HepG2 (cell line): Measurements from ENCODE around the gene CDC6. TPM values are rescaled to one million over a fixed set of nuclear protein-coding genes. Genes with fewer than 3 reads are reported as not detected.

ENCODE experiments used
- CBX2 ChIP-seq, 2 experiments: fragments of 200-600 bp in 1 of 2; sonication (generic); formaldehyde crosslinking in 1 of 2; IDR thresholded peaks; 2 replicates each; pipeline versions ENCODE4 v1.7.0 to v1.8.1; 2018 to 2022; ENCODE audit warnings: low read depth in 2 of 2, low read length in 1 of 2, mild to moderate bottlenecking in 1 of 2, missing genetic modification reagents in 1 of 2
- CHD2 ChIP-seq: IDR thresholded peaks from 2 replicates; pipeline ENCODE4 v1.6.1; 2011; ENCODE audit warnings: low read depth, low read length, improper control_type of control experiment
- ERF ChIP-seq: IDR thresholded peaks from 2 replicates; pipeline ENCODE4 v1.6.1; 2018; ENCODE audit warnings: missing biosample characterization, missing genetic modification reagents
- KLF16 ChIP-seq, 2 experiments: sonication (generic) in 1 of 2; formaldehyde crosslinking in 1 of 2; IDR thresholded peaks; 2 replicates each; pipeline versions ENCODE4 v1.6.1 to v1.8.0; 2016 to 2023; ENCODE audit warnings: missing genetic modification reagents in 2 of 2, missing compliant biosample characterization in 1 of 2
- NFE2L2 ChIP-seq: fragments of 150-350 bp; IDR thresholded peaks from 2 replicates; pipeline ENCODE4 v1.6.1; 2014; ENCODE audit warnings: low read length
- SIN3B ChIP-seq: fragments of 150-350 bp; IDR thresholded peaks from 2 replicates; pipeline ENCODE4 v1.6.1; 2014; ENCODE audit warnings: low read length
- TAF1 ChIP-seq: sonication (generic); formaldehyde crosslinking; IDR thresholded peaks from 2 replicates; pipeline ENCODE4 v1.4.0; 2020; ENCODE audit warnings: missing genetic modification reagents
- TBX2 ChIP-seq: sonication (generic); formaldehyde crosslinking; IDR thresholded peaks from 2 replicates; pipeline ENCODE4 v1.5.0; 2020; ENCODE audit warnings: missing genetic modification reagents, mild to moderate bottlenecking, borderline replicate concordance
- TFDP2 ChIP-seq: sonication (generic); formaldehyde crosslinking; IDR thresholded peaks from 2 replicates; pipeline ENCODE4 v1.4.0; 2020; ENCODE audit warnings: missing genetic modification reagents
- TP53 ChIP-seq: sonication (generic); formaldehyde crosslinking; conservative IDR thresholded peaks from 2 replicates; pipeline ENCODE4 v1.4.0; 2020; ENCODE audit warnings: missing genetic modification reagents
- ZBTB8A ChIP-seq: sonication (generic); formaldehyde crosslinking; IDR thresholded peaks from 2 replicates; pipeline ENCODE4 v1.4.0; 2020; ENCODE audit warnings: mild to moderate bottlenecking, low read depth, missing genetic modification reagents, borderline replicate concordance
- ZFP36L1 ChIP-seq: sonication (generic); formaldehyde crosslinking; IDR thresholded peaks from 2 replicates; pipeline ENCODE4 v1.8.0; 2022; ENCODE audit warnings: mild to moderate bottlenecking, missing genetic modification reagents, moderate library complexity
- ZMAT3 ChIP-seq: sonication (generic); formaldehyde crosslinking; conservative IDR thresholded peaks from 2 replicates; pipeline ENCODE4 v1.7.0; 2021; ENCODE audit warnings: missing genetic modification reagents
- ZMYM3 ChIP-seq: sonication (generic); formaldehyde crosslinking; IDR thresholded peaks from 2 replicates; pipeline ENCODE4 v1.5.1; 2020; ENCODE audit warnings: mild to moderate bottlenecking, missing genetic modification reagents
- ZNF264 ChIP-seq: sonication (generic); formaldehyde crosslinking; IDR thresholded peaks from 2 replicates; pipeline ENCODE4 v1.4.0; 2020; ENCODE audit warnings: missing genetic modification reagents
- ZNF567 ChIP-seq: sonication (generic); formaldehyde crosslinking; IDR thresholded peaks from 2 replicates; pipeline ENCODE4 v1.8.1; 2023; ENCODE audit warnings: mild to moderate bottlenecking, missing genetic modification reagents, borderline replicate concordance
- ZNF614 ChIP-seq: IDR thresholded peaks from 2 replicates; pipeline ENCODE4 v1.6.1; 2018; ENCODE audit warnings: missing biosample characterization, missing genetic modification reagents, inconsistent platforms, borderline replicate concordance
- ZNF891 ChIP-seq: sonication (generic); formaldehyde crosslinking; IDR thresholded peaks from 2 replicates; pipeline ENCODE4 v1.5.0; 2020; ENCODE audit warnings: mild to moderate bottlenecking, missing genetic modification reagents
- polyA plus RNA-seq, 8 experiments: library from polyadenylated mRNA; depleted of rRNA in 3 of 8; stranded (reverse) in 7 of 8; unstranded in 1 of 8; fragments of >200 nt; fragmentation: Illumina TruSeq in 4 of 8; extraction: Trizol in 4 of 8; gene quantifications; 2 replicates each; pipeline versions ENCODE4 v1.2.1 to v1.2.3, GENCODE V29; 2011 to 2016; ENCODE audit warnings: low read depth in 4 of 8, missing spikeins in 1 of 8, mixed read lengths in 1 of 8; ENCODE audit not compliant: insufficient read depth in 1 of 8
- total RNA-seq, 5 experiments: library from RNA; depleted of rRNA; stranded (reverse); fragments of >200 nt; fragmentation: Illumina TruSeq; extraction: Trizol; gene quantifications; 2 replicates each; pipeline ENCODE4 v1.2.3, GENCODE V29; 2016; ENCODE audit warnings: low read depth in 1 of 5
- TF ChIP-seq, protein P1 (sequence below): IDR thresholded peaks from 2 replicates; pipeline ENCODE4 v1.6.1; 2016; ENCODE audit warnings: missing genetic modification reagents, missing compliant biosample characterization
- TF ChIP-seq, protein P2 (sequence below): sonication (generic); formaldehyde crosslinking; IDR thresholded peaks from 2 replicates; pipeline ENCODE4 v1.4.0; 2020; ENCODE audit warnings: mild to moderate bottlenecking, low read depth, missing genetic modification reagents
- TF ChIP-seq, protein P3 (sequence below): sonication (generic); formaldehyde crosslinking; IDR thresholded peaks from 2 replicates; pipeline ENCODE4 v1.4.0; 2020; ENCODE audit warnings: mild to moderate bottlenecking, low read depth, missing genetic modification reagents
- TF ChIP-seq, protein P4 (sequence below): sonication (generic); formaldehyde crosslinking; IDR thresholded peaks from 2 replicates; pipeline ENCODE4 v1.8.1; 2022; ENCODE audit warnings: low read depth, mild to moderate bottlenecking, missing genetic modification reagents

Gene CDC6
- total and polyA plus RNA-seq, 2 of the 13 experiments (the other 11 are each of a cell fraction or from before 2014, with no cell fraction given) = 17.4 to 114 TPM

DNA sequence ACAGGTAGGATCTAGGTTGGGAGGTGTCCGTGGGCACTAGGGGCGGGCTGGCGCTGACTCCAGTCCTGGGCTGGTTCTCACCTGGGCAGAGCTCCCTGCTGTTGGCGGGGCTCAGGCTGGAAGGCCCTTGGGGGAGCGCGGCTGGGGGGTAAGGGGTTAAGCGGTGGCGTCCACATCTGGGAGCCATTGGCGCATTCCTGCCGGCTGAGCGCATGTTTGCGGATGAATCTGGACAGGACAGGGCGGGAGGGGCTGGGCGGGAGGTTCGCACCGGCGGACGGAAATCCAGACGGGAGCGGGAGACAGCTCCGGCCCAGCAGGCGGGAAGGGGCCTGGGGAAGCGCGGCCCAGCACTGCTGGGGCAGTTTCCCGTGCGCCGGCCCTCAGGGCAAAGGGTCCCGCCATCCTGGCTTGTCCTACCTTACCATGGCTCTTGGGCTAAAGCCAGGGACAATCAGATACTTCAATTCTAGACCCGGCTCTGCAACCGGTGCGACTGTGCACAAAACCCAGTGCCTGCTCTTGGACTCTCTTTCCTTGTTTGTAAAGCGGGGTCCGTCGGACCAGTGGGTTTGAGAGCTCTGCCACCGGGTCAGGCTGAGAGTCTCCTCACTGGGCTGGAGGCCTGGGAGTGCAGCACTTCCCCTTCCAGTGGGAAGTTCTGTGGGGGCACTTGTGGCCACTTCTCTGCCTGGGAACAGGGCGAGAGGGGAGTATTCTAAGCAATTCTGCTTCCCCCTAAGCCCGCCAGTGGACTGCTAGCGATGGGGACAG, 29.1 kb downstream of the CDC6 start (continued):
- TF ChIP-seq ZNF264 (CRISPR knock-in tag) = peak; percentile 71; the same call in 1 of the 2 replicates
- TF ChIP-seq KLF16 (CRISPR knock-in tag; IDR thresholded peaks at IDR 0.05) = peak in 1 of 2 experiments; percentile 59; a peak in 2 of 4 replicates
- TF ChIP-seq, protein P1, sequence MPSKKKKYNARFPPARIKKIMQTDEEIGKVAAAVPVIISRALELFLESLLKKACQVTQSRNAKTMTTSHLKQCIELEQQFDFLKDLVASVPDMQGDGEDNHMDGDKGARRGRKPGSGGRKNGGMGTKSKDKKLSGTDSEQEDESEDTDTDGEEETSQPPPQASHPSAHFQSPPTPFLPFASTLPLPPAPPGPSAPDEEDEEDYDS (CRISPR knock-in tag) = peak; percentile 42; the same call in 1 of the 2 replicates
- TF ChIP-seq, protein P2, sequence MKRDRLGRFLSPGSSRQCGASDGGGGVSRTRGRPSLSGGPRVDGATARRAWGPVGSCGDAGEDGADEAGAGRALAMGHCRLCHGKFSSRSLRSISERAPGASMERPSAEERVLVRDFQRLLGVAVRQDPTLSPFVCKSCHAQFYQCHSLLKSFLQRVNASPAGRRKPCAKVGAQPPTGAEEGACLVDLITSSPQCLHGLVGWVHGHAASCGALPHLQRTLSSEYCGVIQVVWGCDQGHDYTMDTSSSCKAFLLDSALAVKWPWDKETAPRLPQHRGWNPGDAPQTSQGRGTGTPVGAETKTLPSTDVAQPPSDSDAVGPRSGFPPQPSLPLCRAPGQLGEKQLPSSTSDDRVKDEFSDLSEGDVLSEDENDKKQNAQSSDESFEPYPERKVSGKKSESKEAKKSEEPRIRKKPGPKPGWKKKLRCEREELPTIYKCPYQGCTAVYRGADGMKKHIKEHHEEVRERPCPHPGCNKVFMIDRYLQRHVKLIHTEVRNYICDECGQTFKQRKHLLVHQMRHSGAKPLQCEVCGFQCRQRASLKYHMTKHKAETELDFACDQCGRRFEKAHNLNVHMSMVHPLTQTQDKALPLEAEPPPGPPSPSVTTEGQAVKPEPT = peak; percentile 57; the same call in 1 of the 2 replicates
- peak; percentile 54 for TF ChIP-seq TBX2 (CRISPR knock-in tag)
- TF ChIP-seq CHD2 = no peak
- TF ChIP-seq ZNF891 (CRISPR knock-in tag) = peak; percentile 64
- TF ChIP-seq ZMYM3 (CRISPR knock-in tag) = peak; percentile 38; the same call in 1 of the 2 replicates
- peak; percentile 83 for TF ChIP-seq ZMAT3 (CRISPR knock-in tag)
- TF ChIP-seq SIN3B = 0 out of 2 replicates have a peak, but pooled peaks have one; percentile 53
- TF ChIP-seq TFDP2 = peak; percentile 94
- TF ChIP-seq ZBTB8A (CRISPR knock-in tag) = no peak
- TF ChIP-seq, protein P3, sequence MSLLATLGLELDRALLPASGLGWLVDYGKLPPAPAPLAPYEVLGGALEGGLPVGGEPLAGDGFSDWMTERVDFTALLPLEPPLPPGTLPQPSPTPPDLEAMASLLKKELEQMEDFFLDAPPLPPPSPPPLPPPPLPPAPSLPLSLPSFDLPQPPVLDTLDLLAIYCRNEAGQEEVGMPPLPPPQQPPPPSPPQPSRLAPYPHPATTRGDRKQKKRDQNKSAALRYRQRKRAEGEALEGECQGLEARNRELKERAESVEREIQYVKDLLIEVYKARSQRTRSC (CRISPR knock-in tag) = 0 out of 2 replicates have a peak, but pooled peaks have one; percentile 58
- no peak for TF ChIP-seq NFE2L2
- TF ChIP-seq ZNF614 = no peak
- TF ChIP-seq CBX2 (IDR thresholded peaks at IDR 0.05; ENCODE audit: low read depth, low read length) = no peak
- TF ChIP-seq CBX2 (CRISPR knock-in tag; IDR thresholded peaks at IDR 0.05; ENCODE audit: low read depth) = peak; percentile 43; the same call in 1 of the 2 replicates
- TF ChIP-seq TP53 (CRISPR knock-in tag) = no peak; the same call in 1 of the 2 replicates
- TF ChIP-seq ZNF567 = peak; percentile 81; the same call in 1 of the 2 replicates
- TF ChIP-seq ERF (CRISPR knock-in tag) = no peak
- TF ChIP-seq ZFP36L1 (CRISPR knock-in tag) = no peak
- TF ChIP-seq TAF1 (CRISPR knock-in tag) = peak; percentile 48; the same call in 1 of the 2 replicates
- TF ChIP-seq, protein P4, sequence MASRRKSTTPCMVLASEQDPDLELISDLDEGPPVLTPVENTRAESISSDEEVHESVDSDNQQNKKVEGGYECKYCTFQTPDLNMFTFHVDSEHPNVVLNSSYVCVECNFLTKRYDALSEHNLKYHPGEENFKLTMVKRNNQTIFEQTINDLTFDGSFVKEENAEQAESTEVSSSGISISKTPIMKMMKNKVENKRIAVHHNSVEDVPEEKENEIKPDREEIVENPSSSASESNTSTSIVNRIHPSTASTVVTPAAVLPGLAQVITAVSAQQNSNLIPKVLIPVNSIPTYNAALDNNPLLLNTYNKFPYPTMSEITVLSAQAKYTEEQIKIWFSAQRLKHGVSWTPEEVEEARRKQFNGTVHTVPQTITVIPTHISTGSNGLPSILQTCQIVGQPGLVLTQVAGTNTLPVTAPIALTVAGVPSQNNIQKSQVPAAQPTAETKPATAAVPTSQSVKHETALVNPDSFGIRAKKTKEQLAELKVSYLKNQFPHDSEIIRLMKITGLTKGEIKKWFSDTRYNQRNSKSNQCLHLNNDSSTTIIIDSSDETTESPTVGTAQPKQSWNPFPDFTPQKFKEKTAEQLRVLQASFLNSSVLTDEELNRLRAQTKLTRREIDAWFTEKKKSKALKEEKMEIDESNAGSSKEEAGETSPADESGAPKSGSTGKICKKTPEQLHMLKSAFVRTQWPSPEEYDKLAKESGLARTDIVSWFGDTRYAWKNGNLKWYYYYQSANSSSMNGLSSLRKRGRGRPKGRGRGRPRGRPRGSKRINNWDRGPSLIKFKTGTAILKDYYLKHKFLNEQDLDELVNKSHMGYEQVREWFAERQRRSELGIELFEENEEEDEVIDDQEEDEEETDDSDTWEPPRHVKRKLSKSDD (CRISPR knock-in tag) = no peak
